Measurements from ENCODE around the gene CDK5RAP3. TPM values are rescaled to one million over a fixed set of nuclear protein-coding genes. Genes with fewer than 3 reads are reported as not detected.

The CDK5RAP3 gene
- total and polyA plus RNA-seq, 2 donors (not counting 3 experiments of a cell fraction or from before 2014, with no cell fraction given) = 109 to 139 TPM

- DNase-seq (ENCODE audit: low read depth, low spot score) (no peak), FAIRE-seq (no peak)
- dilution Hi-C loops (cut with MboI; ENCODE audit: extremely low pct_ligation_motif_present, low sequenced_read_pairs) = no loop called here
- Histone ChIP-seq H3K4me1 (ENCODE audit: control insufficient read depth, extremely low read depth, insufficient read depth, low read length) (peaks cover 6% of the 10 kb centered on the region), H3K27ac (ENCODE audit: insufficient read depth, low read depth, low read length) (no peak overlapping the region), H4K20me1 (replicated peaks; ENCODE audit: control insufficient read depth, extremely low read depth, insufficient read depth, low read length) (no peaks in the 10 kb centered on the region), H3K9me3 (replicated peaks; ENCODE audit: control insufficient read depth, insufficient read depth, low read length) (no peaks in the 10 kb centered on the region), H3K9me1 (replicated peaks; ENCODE audit: control insufficient read depth, extremely low read depth, insufficient read depth, low read length) (no peaks in the 10 kb centered on the region), H3K9ac (replicated peaks; ENCODE audit: extremely low read depth, insufficient read depth, low read length) (no peak overlapping the region), H3K4me3 (replicated peaks in 1 of 3; ENCODE audit: insufficient read depth in 1 of 3, low read depth in 1 of 3, low read length in 3 of 3) (no peak overlapping the region), H3K36me3 (ENCODE audit: control insufficient read depth in 2 of 2, extremely low read depth in 1 of 2, insufficient read depth in 2 of 2, low read length in 2 of 2) (peaks cover 0 to 24% of the 10 kb centered on the region in 2 experiments), H2AFZ (ENCODE audit: low read depth, low read length) (no peak overlapping the region), H3K4me2 (ENCODE audit: insufficient read depth, low read length) (no peak overlapping the region), H3K27me3 (ENCODE audit: control insufficient read depth in 2 of 2, insufficient read depth in 2 of 2, low read length in 2 of 2) (no peaks in the 10 kb centered on the region), H3K79me2 (ENCODE audit: control insufficient read depth, insufficient read depth, low read length) (no peaks in the 10 kb centered on the region)
- CTCF ChIA-PET = interaction anchor here (15.7 kb wide), 1 partner anchor 44 kb away, joined by 469 read pairs; no protein-coding TSS in a partner anchor
- BruUV-seq (replicated peaks) = no TSS peak
- TF ChIP-seq FOS (IDR thresholded peaks at IDR 0.05; ENCODE audit: borderline replicate concordance, insufficient read depth, low read length) (no peak), POLR2A (IDR thresholded peaks at IDR 0.05; ENCODE audit: low read depth, low read length) (no peak), JUN (IDR thresholded peaks at IDR 0.05; ENCODE audit: borderline replicate concordance, insufficient read depth, insufficient read length, low read depth) (no peak), EZH2 (IDR thresholded peaks at IDR 0.05; ENCODE audit: borderline replicate concordance, low read depth, low read length, severe bottlenecking) (no peak)
- POLR2A ChIA-PET = no interaction called here
- intact Hi-C loops (cut with micrococcal nuclease) = no loop called here
These were observed 2.6 kb downstream of the CDK5RAP3 start for GRCh38 chr17:47973541-47973940.

- no peaks in the 10 kb centered on the region for H4K20me1 ChIP-seq (replicated peaks; ENCODE audit: control insufficient read depth, extremely low read depth, insufficient read depth, low read length)
- H3K9me3 ChIP-seq (replicated peaks; ENCODE audit: control insufficient read depth, insufficient read depth, low read length) = no peaks in the 10 kb centered on the region
- H3K27me3 ChIP-seq (ENCODE audit: control insufficient read depth in 2 of 2, insufficient read depth in 2 of 2, low read length in 2 of 2) = no peaks in the 10 kb centered on the region
- peaks cover 0 to 32% of the 10 kb centered on the region in 2 experiments for H3K36me3 ChIP-seq (ENCODE audit: control insufficient read depth in 2 of 2, extremely low read depth in 1 of 2, insufficient read depth in 2 of 2, low read length in 2 of 2)
- no peaks in the 10 kb centered on the region for H3K79me2 ChIP-seq (ENCODE audit: control insufficient read depth, insufficient read depth, low read length)
- no peaks in the 10 kb centered on the region for H3K9me1 ChIP-seq (replicated peaks; ENCODE audit: control insufficient read depth, extremely low read depth, insufficient read depth, low read length)
- intact Hi-C loops (cut with micrococcal nuclease) = no loop called here
- no peak for FAIRE-seq
- no TSS peak for BruUV-seq (replicated peaks)
- no peak overlapping the region for H2AFZ ChIP-seq (ENCODE audit: low read depth, low read length)
- no peak overlapping the region for H3K4me3 ChIP-seq (replicated peaks in 1 of 3; ENCODE audit: insufficient read depth in 1 of 3, low read depth in 1 of 3, low read length in 3 of 3)
- POLR2A ChIA-PET = interaction anchor here (0.5 kb wide), 1 partner anchor 1368 kb away, joined by 4 read pairs; no protein-coding TSS in a partner anchor
- no peak overlapping the region for H3K4me2 ChIP-seq (ENCODE audit: insufficient read depth, low read length)
- dilution Hi-C loops (cut with MboI; ENCODE audit: extremely low pct_ligation_motif_present, low sequenced_read_pairs) = no loop called here
- DNase-seq (ENCODE audit: low read depth, low spot score) = no peak
- no peak overlapping the region for H3K27ac ChIP-seq (ENCODE audit: insufficient read depth, low read depth, low read length)
- CTCF ChIA-PET = interaction anchor here (15.7 kb wide), 1 partner anchor 42 kb away, joined by 469 read pairs; no protein-coding TSS in a partner anchor
- TF ChIP-seq MAX (IDR thresholded peaks at IDR 0.05; ENCODE audit: insufficient read depth, insufficient read length) = no peak
- no peak for TF ChIP-seq POLR2AphosphoS5 (IDR thresholded peaks at IDR 0.05; ENCODE audit: insufficient read depth, low read depth, low read length)
- no peak for TF ChIP-seq JUN (IDR thresholded peaks at IDR 0.05; ENCODE audit: borderline replicate concordance, insufficient read depth, insufficient read length, low read depth)
- TF ChIP-seq POLR2A (IDR thresholded peaks at IDR 0.05; ENCODE audit: low read depth, low read length) = no peak
- no peak for TF ChIP-seq MYC (IDR thresholded peaks at IDR 0.05; ENCODE audit: low read depth, low read length)
- no peak for TF ChIP-seq CTCF (IDR thresholded peaks at IDR 0.05; ENCODE audit: extremely low read depth in 1 of 2, insufficient read depth in 1 of 2, low read depth in 1 of 2, low read length in 2 of 2)
- no peak for TF ChIP-seq FOS (IDR thresholded peaks at IDR 0.05; ENCODE audit: borderline replicate concordance, insufficient read depth, low read length)
- TF ChIP-seq GATA2 (IDR thresholded peaks at IDR 0.05; ENCODE audit: insufficient read depth, insufficient read length, low read depth, low read length) = no peak
- TF ChIP-seq EZH2 (IDR thresholded peaks at IDR 0.05; ENCODE audit: borderline replicate concordance, low read depth, low read length, severe bottlenecking) = no peak
- peaks cover 6% of the 10 kb centered on the region for H3K4me1 ChIP-seq (ENCODE audit: control insufficient read depth, extremely low read depth, insufficient read depth, low read length)
- H3K9ac ChIP-seq (replicated peaks; ENCODE audit: extremely low read depth, insufficient read depth, low read length) = no peak overlapping the region
These were observed 4.4 kb downstream of the CDK5RAP3 start for GRCh38 chr17:47975189-47975822.
